ENCODE measurements around the gene SMYD3. TPM values are rescaled to one million over a fixed set of nuclear protein-coding genes. Genes with fewer than 3 reads are reported as not detected.

SMYD3 gene
- total and polyA plus RNA-seq, 9 of the 15 experiments (the other 6 are each of a cell fraction or from before 2014, with no cell fraction given) = 128 to 440 (median 197) TPM

GRCh38 chr1:246306415-246307037 lies 200.6 kb downstream of the SMYD3 start (continued):
- TF ChIP-seq NR1H2 (CRISPR knock-in tag; IDR thresholded peaks at IDR 0.05) (no peak), AFF4 (CRISPR knock-in tag; IDR thresholded peaks at IDR 0.05) (no peak), SAFB (IDR thresholded peaks at IDR 0.05; ENCODE audit: borderline replicate concordance, low read depth, low read length) (no peak), ZBTB12 (CRISPR knock-in tag; IDR thresholded peaks at IDR 0.05) (no peak), ZBTB2 (IDR thresholded peaks at IDR 0.05) (peak; percentile 40; the same call in 1 of the 2 replicates), PRPF4 (IDR thresholded peaks at IDR 0.05; ENCODE audit: insufficient read depth, low read depth, low read length, poor library complexity, severe bottlenecking) (no peak), ADNP (tag; IDR thresholded peaks at IDR 0.05) (no peak; the same call in none of the 2 replicates), HDAC3 (IDR thresholded peaks at IDR 0.05; ENCODE audit: borderline replicate concordance, partially characterized antibody) (peak; percentile 74), LEF1 (IDR thresholded peaks at IDR 0.05) (peak; percentile 79), FOXJ2 (tag; IDR thresholded peaks at IDR 0.05) (peak; percentile 85), CC2D1A (IDR thresholded peaks at IDR 0.05) (peak; percentile 91), ZNF778 (CRISPR knock-in tag; IDR thresholded peaks at IDR 0.05) (no peak), ILF3 (IDR thresholded peaks at IDR 0.05; ENCODE audit: borderline replicate concordance) (peak; percentile 13; the same call in 1 of the 2 replicates)
- TF ChIP-seq, protein P1, sequence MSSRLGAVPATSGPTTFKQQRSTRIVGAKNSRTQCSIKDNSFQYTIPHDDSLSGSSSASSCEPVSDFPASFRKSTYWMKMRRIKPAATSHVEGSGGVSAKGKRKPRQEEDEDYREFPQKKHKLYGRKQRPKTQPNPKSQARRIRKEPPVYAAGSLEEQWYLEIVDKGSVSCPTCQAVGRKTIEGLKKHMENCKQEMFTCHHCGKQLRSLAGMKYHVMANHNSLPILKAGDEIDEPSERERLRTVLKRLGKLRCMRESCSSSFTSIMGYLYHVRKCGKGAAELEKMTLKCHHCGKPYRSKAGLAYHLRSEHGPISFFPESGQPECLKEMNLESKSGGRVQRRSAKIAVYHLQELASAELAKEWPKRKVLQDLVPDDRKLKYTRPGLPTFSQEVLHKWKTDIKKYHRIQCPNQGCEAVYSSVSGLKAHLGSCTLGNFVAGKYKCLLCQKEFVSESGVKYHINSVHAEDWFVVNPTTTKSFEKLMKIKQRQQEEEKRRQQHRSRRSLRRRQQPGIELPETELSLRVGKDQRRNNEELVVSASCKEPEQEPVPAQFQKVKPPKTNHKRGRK (tag; IDR thresholded peaks at IDR 0.05) = no peak
- TF ChIP-seq, protein P2, sequence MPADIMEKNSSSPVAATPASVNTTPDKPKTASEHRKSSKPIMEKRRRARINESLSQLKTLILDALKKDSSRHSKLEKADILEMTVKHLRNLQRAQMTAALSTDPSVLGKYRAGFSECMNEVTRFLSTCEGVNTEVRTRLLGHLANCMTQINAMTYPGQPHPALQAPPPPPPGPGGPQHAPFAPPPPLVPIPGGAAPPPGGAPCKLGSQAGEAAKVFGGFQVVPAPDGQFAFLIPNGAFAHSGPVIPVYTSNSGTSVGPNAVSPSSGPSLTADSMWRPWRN (IDR thresholded peaks at IDR 0.05; ENCODE audit: low read depth) = peak; percentile 70; the same call in 1 of the 2 replicates
- TF ChIP-seq, protein P3, sequence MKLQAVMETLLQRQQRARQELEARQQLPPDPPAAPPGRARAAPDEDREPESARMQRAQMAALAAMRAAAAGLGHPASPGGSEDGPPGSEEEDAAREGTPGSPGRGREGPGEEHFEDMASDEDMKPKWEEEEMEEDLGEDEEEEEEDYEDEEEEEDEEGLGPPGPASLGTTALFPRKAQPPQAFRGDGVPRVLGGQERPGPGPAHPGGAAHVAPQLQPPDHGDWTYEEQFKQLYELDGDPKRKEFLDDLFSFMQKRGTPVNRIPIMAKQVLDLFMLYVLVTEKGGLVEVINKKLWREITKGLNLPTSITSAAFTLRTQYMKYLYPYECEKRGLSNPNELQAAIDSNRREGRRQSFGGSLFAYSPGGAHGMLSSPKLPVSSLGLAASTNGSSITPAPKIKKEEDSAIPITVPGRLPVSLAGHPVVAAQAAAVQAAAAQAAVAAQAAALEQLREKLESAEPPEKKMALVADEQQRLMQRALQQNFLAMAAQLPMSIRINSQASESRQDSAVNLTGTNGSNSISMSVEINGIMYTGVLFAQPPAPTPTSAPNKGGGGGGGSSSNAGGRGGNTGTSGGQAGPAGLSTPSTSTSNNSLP (IDR thresholded peaks at IDR 0.05; ENCODE audit: borderline replicate concordance, low read depth, low read length) = peak; percentile 45; the same call in 1 of the 2 replicates

Measured in K562 (cell line).